Heart left ventricle (tissue), 13 donors: ENCODE measurements around the gene TGFBRAP1.

ENCODE experiments used
- CTCF ChIP-seq, 12 donors: fragments of 200-600 bp; sonication (generic) in 4 of 12; IDR thresholded peaks; one replicate each; pipeline versions ENCODE4 v1.5.0 to v1.8.0; 2018 to 2022; ENCODE audit warnings: antibody characterized with exemption in 12 of 12, mild to moderate bottlenecking in 5 of 12
- POLR2A ChIP-seq, 2 donors: fragments of 450-650 bp; IDR thresholded peaks; one replicate each; pipeline ENCODE4 v1.6.1; 2017; ENCODE audit warnings: antibody characterized with exemption in 2 of 2, mild to moderate bottlenecking in 2 of 2, moderate library complexity in 2 of 2
- donor health status: ischemic (EF 13 %, LVEDD 7.1; RV severe dilation, severe dysfunction).
- donor health status: DM: no; HTN: yes; CAD: no.
- donor health status: DM: no; HTN: no; CAD: no.
- donor health status: ischemic (EF 25% LVEDD 6.9; RV normal size, moderate dysfunction).
- donor health status: ischemic (EF 25% LVEDD 5.7; RV mildly dilated, moderate dysfunction).
- donor health status: ischemic (EF 35%, LVEDD 5.7; RV mildly dilated, moderate dysfunction).
- donor health status: nonischemic (EF 11% LVEDD 7.7; RV severe dilation, severe dysfunction).
- donor health status: DM: yes; HTN: yes; CAD: no.
- donor health status: PGD.
- donor health status: ischemic (EF 29% LVEDD 5.4; RV normal size, mild dysfunction).
- donor health status: nonischemic (EF 23%, LVEDD 6.1; RV moderate dilation, normal function).

GRCh38 chr2:105248316-105249070, 81.0 kb downstream of the TGFBRAP1 start:
- TF ChIP-seq POLR2A (IDR thresholded peaks at IDR 0.05) (no peak), CTCF (IDR thresholded peaks at IDR 0.05) (no peak)
